Suppressor macrophage treated with lipopolysaccharide for 4 hours (primary cell): Measurements from ENCODE around the gene CRADD.
A peak's percentile ranks its signal among the peaks of the same experiment; 100 is the strongest.
"Not testable (repeated sequence)": the region's sequence is repeated elsewhere in the genome, so short reads cannot be mapped to it uniquely, and the experiment has no call there.

Experiments
- DNase-seq: peaks from one replicate; pipeline ENCODE4 v3.0.0-alpha.2; 2020

CRADD gene

DNA sequence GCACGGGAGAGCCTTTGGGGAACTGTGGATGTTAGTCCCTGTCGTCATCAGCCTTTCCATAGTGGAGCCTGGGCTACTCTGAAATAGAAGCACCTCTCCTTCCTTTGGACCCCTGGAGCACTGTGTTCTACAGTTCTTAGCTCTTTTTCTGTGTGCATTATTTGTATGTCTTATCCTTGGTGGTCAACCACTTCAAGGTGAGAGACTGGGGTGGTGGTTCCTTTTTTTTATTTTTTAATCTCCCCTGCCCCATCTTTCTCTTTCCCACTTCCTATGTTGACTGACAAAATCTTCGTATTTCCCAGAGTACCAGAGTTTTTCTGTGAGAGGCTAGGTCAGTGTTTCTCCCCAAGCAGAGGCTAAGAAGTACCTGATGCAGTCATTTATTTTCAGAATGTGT lies 111.7 kb downstream of the CRADD start:
- DNase-seq, result no peak

DNA sequence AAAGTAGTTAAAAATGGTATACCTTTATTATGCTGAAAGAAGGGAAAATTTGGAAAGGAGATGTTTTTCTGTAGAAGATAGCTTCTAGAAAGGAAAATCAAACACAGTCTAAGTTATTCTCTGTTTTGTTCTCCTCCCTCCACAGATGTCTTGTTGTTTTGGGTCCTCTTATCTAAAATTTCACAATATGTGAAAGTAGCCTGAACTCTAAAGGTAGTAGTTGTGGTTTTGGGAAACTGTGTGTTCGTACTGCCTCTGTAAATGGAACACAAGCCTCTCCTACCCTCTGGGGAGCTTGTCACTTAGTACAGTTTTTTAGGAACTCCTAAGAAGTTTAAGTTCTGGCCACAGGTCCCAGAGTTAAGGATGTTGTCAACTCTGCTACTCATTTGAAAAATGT lies 112.6 kb downstream of the CRADD start:
- DNase-seq, result no peak

DNA sequence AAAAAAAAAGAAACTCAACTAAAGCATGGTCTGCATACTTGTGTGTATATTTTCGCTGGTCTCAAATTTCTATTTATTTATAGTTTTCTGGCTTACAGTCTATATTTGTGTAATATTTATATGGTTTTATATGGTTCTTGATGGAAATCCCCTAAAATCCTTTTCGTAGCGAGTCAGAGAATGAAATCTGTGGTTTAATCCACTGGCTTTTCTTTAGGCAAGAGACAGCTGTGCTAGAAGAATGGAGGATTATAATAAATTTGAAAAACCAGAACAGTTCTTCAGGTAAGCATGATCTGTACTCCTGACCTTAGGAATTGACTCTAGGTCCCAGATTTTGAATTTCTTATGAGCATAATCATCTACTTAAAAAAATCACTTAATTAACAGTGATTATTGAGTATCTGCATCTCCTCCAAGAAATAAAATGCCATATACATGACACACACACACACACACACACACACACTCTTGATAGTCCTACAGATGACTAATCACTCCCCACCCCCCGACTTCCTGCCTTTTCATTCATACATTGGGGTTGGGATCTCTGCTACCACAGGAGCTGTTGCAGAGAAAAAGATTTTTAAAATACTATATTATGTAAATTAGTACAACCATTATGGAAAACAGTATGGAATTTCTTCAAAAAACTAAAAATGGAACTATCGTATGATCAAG lies 113.4 kb downstream of the CRADD start:
- no peak for DNase-seq

DNA sequence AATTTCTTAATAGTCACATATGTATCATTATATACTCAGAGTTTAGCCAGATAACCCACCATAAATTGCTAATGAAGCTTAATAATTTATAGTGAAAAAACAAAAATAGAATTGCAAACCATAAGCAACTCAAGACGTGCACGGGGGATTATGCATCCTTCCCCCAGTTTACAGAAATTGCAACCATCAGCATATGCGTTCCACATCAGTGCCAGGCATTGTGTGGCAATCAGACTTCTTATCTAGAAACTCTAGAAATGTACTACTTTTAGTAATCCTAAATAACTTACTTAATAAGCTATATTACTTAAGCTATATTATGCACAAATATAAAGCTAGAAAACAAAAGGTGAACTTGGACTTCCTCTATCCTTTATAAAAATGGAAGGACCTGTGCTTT lies 115.8 kb downstream of the CRADD start:
- DNase-seq, result no peak

DNA sequence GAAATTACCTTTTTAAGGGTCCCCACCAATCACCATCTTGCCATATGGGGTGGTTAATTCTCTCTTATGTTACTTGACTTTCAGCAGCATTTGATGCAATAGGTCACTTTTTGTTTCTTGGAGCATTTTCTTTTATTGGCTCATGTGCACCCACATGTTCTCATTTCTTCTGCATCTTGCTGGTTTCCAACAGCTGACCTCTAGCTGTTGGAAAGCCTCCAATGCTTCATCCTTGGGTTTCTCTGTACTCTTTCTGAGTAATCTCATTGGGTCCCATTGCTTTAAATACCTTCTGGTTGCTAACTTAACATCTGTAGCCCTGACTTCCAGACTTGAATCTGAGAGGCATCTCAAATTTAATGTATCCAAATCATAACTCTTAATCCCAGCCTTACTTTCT lies 116.8 kb downstream of the CRADD start:
- no peak for DNase-seq

DNA sequence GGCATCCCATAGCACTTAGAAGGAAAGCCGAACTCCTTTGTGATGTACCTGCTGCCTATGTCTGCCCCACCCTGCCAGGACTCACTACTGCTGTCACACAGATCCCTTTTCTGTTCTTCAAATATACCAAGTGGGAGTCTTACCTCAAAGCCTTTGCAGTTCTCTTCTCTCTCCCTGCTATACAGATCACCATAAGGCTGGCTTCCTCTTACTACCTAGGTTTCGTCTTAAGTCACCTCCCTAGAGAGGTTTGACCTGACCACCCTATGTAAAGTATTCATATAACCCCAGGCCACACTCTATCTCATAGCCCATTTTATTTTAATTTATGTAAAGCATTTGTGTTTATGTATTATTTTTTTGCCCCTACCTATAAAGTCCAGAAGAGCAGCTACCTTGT lies 117.6 kb downstream of the CRADD start:
- DNase-seq, result no peak

DNA sequence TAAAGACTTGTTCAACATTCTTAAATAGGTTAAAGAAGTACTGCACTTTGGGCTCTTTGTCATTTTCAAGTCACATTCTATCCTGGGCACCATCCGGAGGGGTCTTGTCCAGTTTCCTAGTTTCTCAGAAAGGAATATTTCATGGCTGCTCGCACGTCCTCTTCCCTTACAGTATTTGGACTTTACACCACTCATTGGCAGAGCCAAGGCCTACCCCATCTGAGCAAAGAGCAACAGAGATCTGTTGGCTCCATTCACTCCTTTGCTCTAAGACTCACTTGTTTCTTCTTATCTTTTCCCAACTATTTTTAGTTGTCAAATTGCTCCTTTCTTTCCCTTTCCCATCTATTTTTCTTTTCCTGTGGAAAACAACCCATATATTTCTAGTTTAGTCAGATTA lies 118.2 kb downstream of the CRADD start:
- no peak for DNase-seq

DNA sequence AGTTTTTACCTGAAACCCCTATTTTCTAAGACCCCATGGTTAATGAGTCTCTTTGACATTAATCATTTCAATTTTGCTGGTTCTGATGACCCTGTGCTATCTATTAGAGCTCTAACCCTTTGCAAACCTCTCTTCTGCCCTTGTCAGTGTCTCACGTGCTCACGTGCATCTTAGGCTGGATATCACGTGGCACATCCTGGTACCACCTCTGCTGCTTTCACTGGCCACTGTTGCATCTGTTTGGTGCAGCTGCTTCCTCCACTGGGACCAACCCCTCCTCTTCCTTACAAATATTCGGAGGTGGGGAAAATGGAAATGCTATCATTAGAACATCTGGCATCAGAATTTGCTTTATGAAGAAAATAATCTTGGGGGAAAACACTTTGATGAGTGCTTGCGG lies 119.6 kb downstream of the CRADD start:
- no peak for DNase-seq

DNA sequence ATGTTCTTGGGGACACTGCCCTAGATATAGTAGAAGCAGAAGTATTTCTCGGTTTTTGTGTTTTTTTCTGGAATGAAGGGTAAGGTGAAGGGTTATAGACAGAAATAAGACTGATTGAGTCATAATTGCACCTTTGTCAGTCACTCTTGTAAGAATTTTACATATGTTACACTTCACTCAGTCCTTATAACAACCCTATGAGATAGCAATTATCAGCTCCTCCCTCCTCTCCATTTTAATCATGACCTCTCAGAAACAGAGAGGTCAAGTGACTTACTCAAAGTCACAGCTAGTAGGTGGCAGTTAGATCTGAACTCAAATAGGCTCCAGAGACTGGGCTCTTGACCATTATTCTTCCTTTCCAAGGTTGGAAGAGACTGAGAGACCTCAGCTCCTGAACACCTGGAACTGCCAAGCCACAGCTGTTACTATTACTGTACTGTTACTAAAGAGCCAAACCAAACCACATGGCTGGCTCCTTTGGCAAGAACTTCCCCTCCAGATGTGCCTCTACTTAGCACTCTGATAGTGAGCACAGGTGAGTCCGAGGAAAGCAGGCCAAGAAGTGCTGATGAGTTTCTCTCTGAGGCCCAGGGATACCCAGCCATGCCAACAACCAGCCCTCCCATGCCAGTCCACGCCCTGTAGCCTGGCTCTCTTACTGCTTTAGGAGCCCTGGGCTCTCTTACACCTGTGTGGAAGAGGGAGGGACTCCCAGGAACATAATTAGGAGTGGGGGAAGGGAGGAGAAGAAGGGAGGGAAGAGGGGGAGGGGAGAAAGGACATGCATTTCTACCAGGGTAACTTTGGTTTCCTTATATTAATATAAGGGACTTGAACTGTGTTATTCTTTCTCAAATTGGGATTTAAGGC lies 121.3 kb downstream of the CRADD start:
- no peak for DNase-seq

DNA sequence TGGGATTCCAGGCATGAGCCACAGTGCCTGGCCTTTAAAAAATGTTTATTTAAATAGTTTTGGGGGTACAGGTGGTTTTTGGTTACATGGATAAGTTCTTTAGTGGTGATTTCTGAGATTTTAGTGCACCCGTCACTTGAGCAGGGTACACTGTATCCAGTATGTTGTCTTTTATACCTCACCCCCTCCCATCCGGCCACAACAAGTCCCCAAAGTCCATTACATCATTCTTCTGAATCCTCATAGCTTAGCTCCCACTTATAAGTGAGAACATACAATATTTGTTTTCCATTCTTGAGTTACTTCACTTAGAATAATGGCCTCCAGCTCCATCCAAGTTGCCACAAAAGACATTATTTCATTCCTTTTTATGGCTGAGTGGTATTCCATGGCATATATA lies 124.5 kb downstream of the CRADD start:
- not testable (repeated sequence) for DNase-seq

DNA sequence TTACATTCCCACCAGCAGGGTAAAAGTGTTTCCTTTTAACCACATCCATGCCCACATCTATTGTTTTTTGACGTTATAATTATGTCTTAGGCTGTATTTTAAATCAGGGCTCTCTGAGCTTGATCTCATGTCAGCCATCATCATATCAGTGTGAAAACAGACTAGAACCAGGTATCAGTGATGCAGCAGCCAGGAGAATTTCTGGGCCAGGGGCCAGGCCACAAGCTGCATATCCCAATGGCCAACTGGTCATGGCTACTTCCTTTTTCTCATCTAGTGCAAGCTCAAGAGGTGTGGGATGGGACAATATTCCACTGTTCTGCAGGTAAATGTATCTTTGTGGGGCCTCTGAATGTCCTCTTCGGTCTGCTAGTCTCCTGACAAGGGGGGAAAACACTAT lies 125.1 kb downstream of the CRADD start:
- no peak for DNase-seq

DNA sequence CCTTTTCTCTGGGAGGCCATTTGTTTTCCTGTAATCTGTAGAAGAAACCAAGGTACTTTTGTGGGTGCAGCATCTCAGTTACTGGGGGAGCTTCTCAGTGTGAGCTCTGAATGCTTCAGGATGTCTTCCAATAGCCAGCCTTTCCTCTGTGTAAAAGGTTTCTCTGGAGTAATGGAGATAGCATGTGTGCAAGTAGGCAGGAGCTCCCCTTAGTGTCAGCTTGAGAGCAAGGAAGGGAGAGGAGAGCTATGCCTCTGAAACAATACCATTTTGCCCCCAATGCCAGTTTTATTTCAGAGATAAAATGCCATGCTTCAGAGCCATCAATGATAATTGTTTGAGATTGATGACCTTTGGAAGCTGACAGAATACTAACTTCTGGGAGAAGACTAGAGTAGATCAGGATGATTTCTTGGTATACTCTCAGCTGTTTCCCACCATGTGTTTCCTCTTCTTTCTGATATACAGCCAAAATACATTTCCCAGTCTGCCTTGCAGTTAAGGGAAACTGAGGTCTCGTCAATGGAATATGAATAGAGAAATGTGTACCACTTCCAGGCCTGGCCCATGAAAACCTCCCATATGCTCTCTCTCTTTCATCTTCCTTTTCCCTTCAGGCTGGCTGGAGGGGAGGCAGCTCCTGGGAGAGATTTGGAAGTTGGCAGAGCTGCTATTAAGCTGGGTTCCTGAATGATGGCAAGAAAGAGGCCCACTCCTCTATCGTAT lies 125.7 kb downstream of the CRADD start:
- DNase-seq, result no peak

DNA sequence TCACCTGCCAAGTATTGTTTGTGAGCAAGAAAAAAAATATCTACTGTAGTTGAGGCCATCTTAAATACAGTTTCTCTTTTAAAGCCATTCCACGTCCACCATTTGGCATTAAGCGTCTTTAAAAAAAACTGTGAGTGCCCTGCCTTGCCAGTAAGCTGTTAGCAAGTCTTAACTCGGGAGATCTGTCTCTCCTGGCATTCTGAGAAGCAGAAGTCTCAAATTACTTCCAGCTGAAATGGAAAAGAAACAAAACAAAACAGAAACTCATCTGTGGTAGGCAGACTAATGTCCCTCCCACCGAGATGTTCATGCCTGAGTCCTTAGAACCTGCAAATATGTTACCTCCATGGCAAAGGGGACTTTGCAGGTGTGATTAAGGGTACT lies 126.2 kb downstream of the CRADD start:
- DNase-seq, result peak; percentile 56

DNA sequence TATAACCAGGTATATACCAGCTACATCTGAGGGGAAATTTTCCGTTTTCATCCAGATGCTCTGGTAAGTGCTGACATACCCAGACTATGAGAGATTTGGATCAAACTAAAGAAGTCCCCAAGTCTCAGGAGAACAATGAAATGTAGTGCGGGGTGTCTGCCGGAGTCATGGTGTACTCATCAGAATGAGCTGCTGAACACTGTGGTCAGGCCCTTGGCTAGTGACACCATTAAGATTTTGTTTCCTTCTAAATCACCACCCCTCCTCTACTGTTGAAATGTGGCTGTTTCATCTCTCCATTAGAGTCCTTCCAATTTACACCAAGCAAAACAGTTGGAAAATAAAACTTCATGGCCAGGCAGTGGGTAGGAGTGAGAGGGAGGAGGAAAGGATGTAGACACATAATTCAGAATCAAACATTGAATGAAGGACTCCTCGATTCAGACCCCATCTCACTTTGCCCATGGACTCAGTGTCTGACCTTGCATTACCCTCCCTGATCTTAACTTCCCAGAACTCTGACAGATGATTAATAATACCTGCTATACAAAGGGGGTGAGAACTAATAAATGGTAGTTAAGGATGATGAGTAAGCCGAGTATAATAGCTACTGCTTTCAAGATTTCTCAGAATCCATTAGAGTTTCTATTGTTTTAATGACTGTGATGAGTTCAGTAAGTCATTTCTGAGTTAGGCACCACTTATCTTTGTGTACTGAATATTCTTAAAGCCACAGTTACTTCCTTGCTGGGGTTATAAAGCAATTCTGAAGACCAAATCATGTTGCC lies 127.4 kb downstream of the CRADD start:
- no peak for DNase-seq

DNA sequence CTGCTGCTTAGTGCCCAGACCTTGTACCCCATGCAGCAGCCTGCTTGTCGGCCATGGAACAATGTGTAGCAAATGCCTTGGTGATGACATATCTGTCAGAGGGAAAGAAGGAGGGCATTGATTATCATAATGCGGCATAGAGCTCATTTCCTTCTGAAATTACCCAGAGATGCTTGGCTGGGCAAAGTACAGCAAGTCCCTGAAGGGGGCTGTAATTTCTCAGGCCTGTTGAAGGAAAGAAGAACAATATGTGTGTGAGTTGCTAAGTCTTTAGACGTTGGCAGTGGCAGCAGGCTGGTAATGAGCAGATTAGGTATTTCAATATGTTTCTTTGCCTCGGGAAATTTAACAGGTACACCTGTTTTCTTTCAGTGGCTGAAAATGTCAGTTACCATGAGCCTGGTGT lies 128.6 kb downstream of the CRADD start:
- no peak for DNase-seq

DNA sequence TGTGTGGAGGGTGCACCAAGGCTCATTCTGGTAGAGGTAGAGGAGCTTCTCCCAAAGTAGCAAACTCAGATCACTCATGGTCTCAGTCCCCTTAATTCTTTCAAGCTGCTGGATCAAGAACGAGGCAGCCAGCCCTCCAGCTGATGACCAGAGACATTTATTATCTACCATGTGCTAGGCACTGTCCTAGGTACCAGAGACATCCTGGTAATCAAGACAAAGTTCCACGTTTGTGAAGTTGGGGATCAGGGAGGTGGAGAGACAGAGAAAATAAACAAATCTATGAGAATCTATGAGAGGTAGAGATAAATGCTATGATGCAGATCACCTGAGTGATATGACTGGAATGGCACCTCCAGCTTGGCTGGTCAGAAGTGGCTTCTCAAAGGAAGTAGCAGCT lies 130.2 kb downstream of the CRADD start:
- DNase-seq, result no peak

DNA sequence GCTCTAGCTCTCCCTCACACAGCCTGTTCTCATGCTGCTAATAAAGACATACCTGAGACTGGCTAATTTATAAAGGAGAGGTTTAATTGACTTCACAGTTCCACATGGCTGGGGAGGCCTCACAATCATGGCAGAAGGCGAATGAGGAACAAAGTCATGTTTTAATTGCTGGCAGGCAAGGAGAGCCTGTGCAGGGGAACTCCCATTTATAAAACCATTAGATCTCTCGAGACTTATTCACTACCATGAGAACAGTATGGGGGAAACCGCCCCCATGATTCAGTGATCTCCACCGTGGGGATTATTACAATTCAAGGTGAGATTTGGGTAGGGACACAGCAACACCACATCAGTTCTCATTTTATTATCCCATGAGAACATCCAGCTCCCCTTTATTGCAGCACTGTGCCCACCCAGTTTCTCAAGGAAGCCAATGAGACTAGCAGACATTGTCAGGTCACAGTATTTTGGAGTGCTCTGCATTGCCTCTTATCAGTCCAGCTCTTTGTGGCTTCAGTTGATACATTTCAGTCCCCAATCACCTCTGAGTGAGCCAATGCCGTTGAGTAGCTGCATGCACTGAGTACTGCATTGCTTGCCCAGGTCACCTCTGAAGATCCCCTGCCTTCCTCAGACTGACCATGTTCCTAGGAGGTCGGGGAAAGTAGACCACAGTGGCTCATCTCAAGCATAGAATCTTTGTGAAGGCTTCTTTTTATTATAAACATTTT lies 131.2 kb downstream of the CRADD start:
- no peak for DNase-seq

DNA sequence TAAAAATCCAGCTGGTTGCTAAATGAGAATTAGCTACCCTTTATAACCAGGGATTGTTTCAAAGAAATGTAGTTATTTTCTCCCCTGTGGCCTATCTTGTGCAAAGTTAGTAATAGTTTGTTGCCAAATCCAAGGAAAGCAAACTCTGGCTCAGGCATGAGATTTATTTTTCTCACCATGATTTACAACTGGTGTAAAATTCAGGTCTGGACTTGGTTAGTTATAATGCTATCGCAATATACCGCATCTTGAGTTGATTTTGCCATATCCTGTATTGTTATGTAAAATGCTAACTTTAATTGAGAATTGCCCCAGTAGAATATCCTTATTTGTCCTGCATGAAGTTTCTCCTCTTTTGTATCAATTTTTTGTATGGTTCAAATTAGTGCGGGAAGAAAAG lies 135.5 kb downstream of the CRADD start:
- DNase-seq, result no peak

DNA sequence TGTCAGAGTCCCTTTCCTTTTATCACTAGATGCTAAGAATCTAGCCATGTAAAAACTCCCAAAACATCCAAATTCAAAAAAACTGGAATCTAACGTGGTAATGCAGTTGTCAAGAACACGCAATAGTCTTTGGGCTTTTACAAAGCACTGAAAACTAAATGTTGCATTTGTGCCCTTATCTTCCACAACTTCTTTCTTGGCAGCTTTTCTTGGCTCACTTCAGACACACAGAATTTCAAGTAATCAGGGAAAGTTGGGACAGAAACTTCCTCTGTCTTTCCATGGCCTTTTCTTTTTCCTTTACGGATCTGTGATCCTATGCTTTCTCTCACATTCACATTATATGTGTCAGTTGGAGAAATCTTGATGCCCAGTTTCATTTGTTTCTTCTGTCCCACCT lies 136.0 kb downstream of the CRADD start:
- DNase-seq, result no peak

DNA sequence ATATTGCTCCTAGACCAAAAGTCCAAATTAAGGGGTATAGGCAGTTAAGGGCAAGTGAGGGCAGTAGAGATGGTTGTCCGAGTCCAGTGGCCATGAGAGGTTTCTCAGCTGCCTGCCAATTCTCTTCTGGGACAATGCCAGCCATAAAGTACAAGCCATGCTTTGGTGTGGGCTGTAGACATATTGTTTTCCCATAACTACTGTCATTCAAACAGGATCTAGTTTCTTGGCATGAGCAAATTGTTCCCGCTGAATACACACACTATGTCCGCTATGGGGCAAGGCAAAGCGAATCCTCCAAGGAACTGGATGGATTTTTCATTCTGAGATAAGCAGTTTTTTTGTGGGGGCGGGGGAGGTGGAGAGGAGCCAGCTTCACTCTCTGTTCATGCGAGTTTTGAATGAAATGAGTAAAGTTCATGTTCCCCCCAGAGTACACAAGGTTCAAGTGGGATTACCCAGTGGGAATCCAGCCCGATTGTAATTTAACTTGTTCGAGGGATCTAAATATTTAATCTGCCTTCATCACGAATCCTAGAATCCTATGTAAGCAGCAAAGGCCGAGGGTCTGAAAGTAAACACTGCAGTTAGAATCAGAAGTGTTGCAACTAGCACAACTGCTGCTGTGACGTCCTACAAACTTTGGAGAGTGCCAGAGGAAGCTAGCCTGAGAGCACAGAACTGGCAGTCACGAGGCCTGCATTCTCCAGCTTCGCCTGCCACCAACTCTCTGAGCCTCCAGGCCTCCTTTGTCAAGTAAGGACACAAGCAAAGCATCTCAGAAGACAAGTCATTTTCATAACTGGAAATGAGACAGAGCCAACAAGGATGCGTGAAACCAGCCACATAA lies 137.0 kb downstream of the CRADD start:
- peak; percentile 34 for DNase-seq

DNA sequence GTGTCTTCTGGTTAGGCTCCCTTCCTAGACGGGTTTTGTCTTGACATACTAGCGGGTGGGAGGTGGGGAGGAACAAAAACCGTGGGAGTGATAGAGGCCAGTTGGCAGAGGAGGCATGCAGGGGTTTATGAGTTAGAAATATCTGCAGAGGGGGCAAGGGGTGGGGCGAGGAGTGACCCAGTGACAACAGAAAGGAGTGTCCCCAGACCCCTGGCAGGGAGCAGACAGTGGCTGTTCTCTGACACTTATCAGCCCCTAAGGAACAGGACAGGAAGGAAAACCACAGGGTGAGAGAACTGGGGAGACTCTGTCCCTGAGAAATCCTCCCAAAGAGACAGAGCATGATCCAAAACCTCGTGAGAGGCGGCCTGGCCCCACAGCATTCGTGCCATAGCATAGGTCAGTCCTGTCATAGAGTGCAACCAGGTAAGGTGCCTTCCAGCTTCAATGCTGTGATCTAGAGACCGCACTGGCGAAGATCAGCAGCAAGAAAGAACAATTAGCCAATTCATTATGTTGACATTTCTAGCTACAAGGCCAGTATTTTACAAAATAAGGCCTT lies 141.4 kb downstream of the CRADD start:
- DNase-seq, result no peak
